Left forelimb (tissue), 1 donor: Measurements from ENCODE around the gene CENPX.

Source experiments
- DNase-seq: peaks from one replicate; pipeline ENCODE4 v3.0.0-alpha.2; 2018; ENCODE audit warnings: low spot score

The CENPX gene

DNA sequence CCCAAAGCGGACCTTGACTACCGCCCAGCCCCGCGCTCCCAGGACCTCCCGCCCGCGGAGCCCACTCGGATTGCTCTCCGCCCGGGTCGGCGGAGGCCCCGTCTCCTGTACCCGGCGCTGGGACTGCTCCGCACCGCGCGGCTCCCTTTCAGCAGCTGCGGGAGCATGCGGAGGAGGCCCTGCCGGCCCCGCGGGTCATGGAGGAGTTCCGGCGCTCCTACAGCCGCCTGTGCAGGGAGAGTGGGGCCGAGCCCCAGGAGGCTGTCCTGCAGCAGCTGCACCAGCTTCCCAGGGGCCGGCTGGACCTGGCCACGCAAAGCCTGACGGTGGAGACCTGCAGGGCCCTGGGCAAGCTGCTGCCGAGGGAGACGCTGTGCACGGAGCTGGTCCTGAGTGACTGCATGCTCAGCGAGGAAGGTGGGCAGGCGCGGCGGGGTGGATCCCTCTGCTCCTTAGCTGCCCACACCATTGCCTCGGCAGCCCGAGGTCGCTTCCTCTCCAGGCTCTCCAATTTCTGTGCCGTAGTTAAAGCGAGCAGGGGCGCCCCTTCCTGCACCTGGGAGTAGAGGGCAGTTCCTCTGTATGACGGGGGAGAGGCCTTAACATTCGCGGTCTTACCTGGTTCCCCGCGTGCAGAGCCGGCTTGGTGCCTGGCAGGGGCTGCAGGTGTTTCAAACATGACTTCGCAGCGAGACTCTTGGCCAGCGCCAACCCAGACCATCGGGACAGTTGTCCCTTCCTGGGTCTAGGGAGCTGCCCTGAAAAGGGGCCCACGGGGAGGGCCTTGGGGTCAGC is 966 bp upstream of the CENPX start:
- DNase-seq: no peak

DNA sequence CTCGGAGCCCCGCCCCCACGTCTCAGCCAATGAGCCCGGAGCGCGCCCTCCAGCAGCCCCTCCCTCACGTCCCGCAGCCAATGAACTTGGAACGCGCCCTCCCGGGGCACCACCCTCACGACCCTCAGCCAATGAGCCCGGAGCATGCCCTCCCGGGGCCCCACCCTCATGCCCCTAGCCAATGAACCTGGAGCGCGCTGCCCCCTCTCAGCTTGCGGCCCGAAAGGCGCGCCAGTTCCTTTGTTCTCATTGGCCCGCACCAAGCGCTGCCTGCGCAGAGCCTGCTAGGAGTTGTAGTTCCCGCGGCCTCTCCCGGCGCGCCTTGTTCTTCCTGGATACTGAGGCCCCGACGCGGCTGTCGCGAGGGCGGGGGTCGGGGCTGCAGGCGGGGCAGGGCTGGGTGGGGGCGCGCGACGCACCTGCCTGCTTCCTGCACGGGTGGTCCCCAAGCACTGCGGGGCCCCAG is 336 bp upstream of the CENPX start, which contains the start of gene LRRC45:
Gene LRRC45 (plus strand): TSS at position 325 of the 466 bp plus-strand sequence. CDS start 339 bp downstream, outside the sequence.
- peak; percentile 100 for DNase-seq

DNA sequence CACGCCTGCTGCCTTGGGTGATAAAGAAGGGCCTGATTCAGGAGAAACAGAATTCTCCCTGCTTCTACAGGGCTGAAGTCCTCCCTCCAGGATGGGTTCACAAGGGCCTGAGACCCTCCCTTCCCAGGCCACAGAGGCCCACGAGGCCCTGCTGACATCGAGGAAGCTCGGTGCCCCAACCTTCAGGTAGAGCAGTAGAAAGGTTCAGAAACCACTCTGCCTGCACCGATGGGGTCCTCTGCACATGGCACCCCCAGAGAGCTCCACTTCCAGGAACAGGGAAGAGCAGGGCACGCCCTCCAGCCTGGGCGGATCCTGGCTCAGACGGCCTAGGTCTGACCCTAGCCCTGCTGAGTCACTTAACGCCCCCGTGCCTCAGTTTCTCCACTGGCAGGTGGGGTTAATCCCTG is 773 bp downstream of the CENPX start:
- DNase-seq: no peak

DNA sequence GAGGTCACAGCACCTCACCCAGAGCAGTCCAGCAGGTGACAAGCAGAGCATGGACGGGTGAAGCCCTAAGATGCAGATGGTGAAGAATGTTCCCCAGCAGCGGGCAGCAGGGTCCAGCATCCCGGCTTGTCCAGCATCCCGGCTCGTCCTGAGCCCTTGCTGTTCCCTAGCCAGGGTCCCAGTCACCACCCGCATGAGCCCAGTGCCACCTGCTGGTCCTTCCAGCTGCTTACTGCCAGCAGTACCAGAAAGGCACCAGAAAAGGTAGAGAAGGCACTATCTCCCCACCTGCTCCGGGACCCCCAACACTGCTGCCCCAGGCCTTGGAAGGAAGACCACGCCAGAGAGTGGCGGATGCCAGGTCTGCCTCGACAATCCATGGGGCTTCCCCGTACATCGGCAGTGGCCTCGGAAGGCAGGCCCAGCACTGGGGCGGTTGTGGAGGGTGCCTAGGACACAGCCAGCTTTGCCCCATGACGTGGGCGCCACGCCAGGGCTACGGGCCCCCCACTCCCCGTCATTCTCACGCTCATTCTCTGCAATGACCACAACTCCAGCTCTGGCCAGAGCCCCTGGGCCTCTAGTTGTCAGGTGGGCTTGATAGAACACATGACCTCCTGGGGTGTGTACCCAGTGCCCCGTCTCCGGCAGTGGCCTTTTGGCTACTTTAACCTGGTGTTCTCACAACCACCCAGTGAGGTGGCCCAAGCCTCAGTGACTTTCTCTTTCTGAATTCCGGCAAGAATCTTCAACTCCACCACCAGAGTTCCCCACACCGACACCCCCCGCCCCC is 1.4 kb downstream of the CENPX start:
- no peak for DNase-seq

DNA sequence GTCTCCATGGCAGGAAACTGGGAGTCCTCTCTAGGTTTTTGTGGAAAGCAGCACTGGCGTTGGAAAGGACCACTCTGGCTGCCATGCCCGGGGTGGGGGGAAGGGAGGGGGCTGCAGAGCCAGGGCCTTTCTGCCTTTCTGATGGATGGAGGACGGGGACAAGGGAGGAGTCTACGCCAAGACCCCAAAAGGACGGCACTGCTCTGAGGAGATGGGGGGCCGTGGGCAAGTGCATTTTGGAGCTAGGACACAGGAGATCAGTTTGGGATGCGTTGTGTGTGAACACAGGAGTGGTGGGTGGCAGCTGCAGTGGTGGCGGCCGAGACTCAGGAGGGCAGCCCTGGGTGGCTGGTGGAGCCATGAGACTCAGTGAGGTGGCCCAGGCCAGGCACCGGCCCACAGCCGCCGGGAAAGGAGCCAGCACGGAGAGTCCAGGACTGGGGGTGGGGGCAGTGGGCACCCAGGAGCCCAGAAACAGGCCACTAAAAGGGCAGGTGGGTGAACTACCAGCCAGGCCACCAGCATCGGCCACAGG is 2.0 kb downstream of the CENPX start:
- no peak for DNase-seq

DNA sequence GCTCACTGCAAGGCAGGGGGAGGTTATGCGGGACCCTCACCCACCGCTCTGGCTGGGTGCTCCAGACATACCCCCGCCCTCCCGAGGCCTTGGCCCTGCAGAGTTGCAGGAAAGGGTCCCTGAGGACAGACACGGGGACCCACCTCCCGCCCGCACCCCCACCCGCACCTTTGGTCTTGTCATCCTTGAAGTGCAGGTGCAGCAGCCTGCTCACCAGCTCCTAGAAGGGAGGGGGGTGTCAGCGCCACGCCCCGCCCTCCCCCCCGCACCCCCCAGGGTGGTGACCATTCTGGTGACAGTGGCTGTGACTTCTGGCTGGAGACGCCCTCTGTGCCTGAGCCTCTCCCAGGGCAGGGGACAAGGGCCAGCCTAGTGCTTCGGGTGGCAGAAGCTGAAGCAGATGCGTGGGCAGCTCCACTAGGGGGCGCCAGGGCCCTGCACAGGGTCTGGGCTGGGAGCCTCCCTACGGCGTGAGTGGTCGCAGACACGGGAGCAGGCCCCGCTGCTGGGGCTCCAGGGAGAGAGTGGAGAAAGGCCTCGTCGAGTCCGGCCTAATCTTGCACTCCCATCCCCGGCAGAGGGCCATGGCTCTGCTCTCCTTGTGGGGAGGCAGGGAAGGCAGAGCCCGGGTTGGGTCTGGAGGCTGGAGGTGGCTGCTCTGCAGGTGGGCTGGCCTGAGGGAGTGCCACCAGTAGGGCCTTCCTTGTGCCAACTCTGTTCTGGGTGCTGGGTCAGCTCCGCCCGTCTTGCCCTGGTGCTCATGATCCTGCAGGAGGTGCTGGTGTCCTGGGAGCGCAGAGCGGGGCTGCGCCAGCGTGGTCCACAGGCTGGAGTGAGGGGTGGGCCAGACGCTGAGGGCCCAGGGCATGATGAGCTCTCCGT is 2.7 kb downstream of the CENPX start:
- DNase-seq: no peak

DNA sequence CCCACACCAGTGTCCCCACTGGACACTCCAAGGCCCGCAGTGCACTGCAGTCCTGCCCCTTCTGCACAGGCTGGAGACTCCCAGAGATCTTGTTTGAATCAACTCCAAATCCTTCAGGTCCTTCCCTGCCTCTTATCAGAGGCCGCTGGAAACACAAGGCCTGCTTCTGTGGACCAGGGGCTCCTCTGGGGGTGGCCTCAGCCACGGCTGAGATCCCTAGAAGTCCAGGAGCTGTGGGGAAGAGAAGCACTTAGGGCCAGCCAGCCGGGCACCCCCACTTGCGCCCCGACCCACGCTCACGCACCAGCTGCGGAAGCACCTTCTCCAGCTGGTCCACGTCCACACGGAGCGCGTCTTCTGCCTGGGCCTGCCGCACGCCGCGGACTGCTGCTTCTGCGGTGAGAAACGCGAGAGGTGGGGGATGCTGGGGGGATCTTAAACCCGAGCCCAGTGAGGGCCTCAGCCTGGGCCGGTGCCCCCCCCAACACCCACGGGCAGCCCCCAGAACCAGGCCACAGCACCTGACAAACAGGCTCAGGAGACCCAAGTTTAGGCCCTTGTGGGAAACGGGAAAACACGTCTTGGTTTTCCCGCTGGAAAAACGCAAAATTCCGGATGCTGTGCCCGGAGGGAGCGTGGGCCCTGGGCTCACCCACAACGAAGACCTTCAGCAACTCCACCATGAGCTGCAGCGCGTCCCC is 3.5 kb downstream of the CENPX start:
- DNase-seq: no peak

DNA sequence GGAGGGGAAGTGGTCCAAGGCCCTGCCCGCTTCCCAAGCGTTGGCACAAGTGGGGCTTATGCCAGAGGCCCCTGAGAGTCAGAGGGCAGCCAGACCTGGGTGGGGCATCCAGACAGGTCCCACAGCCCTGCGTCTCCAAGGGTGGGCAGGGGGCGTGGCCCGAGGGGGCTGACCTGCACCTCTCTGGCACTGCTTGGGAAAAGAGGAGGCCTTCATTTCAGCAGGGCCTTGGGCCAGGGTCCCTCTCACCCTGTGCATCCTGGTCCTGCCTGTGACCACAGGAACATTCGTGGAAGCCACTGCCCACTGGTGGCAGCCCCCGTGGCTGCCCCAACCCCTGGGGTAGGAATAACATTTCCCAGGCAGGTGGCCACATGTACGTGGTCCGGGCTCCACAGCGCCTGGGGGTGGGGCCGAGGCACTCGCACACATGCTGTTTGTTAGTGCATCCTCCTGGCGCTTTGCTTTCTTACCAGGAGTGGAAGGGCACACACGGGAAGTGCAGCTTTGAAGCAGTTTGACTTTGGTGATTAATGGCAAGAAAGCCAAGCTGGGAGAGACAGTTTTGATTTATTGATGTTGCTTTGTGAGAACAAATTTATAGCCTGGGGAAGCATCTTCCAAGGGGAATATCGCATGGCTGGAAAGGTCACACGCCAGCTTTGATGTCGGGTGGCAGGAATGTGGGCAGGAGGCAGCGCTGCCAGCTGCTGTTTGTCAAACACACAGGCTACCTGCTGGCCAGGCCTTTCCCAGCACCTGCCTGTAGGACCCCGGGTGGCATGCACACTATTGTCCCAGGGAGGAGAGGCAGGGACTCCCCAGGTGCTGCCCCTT is 4.3 kb downstream of the CENPX start:
- no peak for DNase-seq

DNA sequence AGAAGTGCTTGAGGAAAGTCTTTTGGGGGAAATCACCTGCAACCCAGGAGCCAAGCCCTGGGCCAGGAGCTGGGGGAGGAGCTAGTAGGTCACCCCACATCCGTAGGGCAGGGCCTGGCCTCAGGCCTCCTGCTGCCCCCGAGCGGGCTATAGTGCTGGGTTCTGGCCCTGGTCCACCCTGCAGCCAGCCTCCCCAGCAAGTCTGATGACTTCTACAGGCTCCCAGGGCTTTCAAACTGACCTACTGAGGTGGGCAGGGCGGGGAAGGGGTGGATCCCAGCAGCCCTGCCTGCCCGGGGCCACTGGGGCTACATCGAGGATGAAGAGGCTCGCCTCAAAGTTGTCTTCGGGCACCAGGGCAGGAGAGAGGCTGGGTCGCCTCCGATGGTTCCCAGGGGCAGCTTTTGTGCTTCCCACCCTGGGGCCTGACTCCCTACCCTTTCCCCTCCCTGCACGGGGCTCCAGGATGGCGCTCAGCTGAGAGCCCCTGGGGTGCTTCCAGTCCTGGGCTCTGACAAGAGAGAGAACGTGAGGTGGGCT is 5.0 kb downstream of the CENPX start:
- DNase-seq: no peak

DNA sequence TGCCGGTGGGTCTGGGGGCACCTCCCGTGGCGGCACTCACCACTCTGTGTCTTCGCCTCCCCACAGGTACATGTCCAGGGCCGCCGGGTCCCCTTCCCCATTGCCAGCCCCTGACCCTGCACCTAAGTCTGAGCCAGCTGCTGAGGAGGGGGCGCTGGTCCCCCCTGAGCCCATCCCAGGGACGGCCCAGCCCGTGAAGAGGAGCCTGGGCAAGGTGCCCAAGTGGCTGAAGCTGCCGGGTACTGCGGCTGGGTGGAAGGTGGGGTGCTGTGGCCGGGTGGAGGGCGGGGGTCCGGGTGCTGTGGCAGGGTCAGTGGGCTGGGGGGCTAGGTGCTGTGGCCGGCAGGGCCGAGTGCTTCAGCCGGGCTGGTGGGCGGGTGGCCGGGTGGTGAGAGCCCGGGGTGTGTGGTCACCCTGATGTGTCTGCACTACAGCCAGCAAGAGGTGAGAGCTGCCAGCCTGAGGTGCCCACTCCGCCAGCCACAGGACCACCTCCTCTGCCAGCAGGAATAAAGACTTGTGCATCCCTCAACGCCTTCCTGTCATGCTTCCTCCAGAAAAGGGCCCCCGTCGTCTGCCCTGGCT is 5.7 kb downstream of the CENPX start:
- DNase-seq: no peak

DNA sequence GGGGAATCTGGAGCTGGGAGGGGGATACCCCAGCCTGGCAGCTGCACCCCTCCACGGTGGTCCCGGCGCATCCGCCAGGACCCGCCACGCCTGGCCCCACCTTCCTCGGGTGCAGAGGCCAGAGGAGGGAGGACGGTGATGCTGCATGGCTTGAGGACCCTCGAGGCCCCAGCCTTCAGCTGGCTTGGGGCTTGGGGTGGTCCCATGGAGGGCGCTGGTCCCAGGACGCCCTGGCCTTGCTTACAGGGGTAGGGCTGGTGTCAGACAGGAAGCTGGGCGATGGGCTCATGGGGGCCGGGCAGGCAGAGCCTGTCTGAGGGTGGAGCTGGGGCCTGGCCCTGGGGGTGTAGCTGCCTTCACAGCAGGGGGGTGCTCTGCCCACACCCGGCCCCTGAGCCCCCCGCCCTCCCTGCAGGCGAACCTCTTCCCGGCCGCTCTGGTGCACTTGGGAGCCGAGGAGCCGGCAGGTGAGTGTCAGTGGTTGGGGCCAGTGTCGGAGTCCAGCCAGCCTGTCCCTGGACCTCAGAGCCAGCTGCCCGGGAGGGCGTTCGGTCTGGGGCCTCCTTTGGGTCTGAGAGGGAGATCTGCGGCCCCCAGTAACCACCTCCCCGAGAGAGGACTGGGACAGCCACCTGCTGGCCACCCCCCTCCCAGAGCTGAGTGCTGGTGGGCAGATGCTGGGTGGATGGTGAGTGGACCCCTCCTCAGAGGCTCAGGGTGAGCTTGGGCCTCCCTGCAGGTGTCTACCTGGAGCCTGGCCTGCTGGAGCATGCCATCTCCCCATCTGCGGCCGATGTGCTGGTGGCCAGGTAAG is 6.4 kb downstream of the CENPX start:
- no peak for DNase-seq

DNA sequence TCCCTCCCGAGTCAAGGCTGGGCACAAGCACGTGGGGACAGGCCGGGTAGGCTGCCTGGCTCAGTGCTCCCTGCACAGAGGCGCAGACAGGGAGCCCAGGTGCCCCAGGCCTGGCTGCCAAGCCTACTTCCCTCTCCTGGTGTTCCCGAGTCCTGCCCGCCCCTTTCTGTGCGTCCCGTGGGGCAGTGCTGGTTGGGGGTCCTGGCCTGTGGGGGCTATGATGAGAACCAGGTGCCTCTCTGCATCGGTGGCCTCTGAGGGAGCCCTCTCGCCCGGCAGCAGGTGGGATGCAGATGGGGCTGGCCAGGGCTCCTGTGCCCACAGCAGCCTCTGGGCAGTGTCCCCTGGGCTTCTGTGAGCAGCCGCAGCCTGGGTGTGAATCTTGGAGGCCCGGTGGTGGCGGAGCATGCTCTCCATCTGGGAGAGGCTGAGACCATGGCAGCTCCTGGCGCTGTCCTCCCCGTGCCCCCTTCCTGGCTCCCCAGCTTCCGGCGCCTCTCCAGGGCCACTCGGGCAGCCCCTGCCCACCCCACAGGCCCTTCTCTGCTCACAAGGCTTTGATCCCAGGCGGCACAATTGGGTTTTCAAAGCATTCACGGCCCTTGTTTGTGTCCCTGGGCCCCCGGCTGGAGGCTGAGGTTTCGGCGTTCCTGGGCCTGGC is 7.2 kb downstream of the CENPX start:
- DNase-seq: no peak

DNA sequence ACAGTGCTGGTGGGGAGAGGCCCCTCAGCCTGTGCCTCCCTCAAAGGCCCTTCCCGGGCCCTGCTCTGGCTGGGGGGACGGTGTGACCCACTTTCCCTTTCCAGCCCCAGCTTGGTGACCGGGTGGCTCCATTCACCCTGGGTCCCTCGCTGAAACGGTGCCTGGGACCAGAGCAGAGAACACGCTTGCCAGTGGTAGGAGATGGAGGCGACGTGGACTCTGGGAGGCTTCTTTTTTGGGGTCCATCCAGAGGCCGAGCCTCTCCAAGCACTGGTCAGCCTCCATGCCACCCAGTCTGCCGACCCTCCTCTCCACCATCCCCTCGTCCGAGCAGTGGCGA is 7.7 kb downstream of the CENPX start:
- DNase-seq: no peak

DNA sequence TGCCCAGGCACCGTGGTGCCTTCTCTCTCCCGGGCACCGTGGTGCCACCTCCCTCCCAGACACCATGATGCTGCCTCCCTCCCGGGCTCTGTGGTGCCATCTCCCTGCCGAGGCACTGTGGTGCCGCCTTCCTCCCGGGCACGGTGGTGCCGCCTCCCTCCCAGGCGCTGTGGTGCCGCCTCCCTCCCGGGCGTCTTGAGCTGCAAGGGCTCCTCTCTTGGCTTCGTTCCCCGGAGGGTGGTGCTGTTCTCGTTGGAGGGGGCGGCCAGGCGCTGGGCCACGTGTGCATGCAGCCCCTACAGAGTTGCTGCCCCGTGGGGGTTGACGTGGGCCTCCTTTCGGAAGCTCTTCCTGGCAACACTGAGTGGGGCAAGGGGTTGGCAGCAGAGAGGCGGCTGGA is 8.2 kb downstream of the CENPX start:
- no peak for DNase-seq

DNA sequence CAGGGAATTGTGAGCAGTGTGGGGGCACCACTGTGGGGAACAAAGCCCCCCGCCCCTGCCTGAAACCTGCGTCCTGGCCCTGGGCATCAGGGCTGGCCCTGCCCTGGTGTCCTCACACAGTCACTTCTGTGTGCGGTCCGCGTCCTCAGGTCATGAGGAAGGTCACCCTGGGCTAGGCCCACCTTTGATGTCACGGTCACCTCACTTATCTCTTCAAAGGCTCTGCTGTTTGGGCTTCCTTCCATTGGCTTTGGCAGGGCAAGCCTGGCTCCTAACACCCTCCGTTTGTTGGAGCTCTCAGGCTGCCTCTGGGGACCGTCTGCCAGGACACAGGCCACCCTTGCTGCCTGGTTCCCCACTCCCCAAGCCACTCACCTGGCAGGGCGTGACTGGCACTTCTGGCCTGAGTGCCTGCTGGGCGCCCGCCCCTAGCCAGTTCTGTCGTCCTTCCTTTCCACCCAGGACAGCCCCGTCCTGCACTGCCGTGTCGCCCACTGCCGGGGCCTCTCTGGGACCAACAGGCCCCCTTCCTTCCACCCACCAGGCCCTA is 8.8 kb downstream of the CENPX start:
- no peak for DNase-seq

DNA sequence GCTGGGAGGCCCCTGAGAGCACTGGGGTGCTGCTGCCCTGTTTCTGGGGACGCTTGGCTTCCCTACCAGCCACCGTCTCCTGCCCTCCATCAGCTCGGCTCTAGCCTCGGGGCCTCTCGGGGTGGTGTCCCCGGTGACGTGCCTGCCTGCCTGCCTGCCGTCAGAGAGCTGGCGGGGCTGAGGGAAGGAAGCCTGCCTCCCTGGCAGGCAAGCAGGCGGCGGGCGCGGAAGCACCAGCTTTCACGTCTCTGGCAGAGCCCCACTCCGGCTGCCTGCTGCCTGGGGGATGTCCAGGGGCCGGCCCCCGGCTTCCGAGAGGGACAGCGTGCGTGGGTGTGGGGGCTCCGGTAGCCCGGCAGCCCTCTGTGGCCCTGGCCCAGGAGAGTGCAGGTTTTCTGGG is 9.3 kb downstream of the CENPX start:
- no peak for DNase-seq

DNA sequence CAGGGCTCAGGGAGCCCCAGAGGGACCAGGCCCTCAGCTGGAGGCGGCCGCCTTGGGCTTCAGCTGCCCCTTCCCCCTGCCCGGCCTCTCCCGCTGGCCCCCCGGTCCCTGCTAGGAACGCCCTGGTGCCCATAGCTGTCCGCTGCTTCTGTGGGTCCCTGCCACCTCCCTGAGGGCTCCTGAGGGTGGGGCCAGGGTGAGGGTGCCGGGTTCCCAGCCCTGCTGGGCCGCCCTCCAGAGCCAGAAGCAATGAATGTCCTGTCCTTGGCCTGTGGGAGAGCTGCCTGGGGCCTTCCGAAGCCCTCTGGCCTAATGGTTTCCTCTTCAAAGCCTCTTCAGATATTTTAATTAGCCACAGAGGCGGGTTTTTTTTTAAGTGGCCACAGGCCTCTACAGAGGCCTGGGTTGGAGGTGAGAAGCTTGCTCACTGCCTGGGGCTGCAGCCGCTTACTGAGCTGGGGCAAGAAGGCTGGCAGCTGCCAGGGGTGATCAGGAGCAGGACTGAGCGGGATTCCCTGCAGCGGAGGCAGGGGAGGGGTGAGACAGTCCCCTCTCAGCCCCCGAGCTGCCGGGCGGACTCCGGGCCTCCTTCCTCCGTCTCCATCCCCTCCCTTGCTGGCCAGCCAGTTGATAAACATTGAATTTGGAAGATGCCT is 9.9 kb downstream of the CENPX start:
- no peak for DNase-seq

DNA sequence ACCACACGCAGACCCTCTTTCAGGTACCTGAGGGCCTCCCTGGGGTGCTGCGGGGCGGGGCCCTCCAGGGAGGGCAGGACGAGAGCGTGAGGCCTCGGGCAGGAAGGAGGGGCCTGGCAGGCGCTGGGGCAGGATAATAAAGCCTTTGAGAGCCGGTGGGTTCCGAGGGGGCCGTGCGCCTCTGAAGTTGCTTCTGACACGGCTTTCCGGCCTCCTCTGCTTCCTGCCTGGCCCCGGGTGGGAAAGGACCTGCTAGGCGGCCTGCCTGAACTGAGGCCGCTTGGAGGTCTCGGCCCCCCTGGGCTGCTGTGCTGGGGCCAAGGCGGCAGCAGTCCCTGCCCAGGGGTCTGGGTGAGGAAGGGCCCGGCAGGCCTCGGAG is 10.4 kb downstream of the CENPX start:
- no peak for DNase-seq
